HTR-8/SVneo (cell line): Measurements from ENCODE around the gene FSTL3.

Source experiments
- DNase-seq: peaks from one replicate; pipeline ENCODE4 v3.0.0; 2011; ENCODE audit warnings: low spot score, mixed read lengths; ENCODE audit not compliant: insufficient read length
- FAIRE-seq: peaks from 2 replicates; lab custom pipeline; 2011; peaks lifted over from hg19 to GRCh38; lab: Jason Lieb, UNC

Gene FSTL3

DNA sequence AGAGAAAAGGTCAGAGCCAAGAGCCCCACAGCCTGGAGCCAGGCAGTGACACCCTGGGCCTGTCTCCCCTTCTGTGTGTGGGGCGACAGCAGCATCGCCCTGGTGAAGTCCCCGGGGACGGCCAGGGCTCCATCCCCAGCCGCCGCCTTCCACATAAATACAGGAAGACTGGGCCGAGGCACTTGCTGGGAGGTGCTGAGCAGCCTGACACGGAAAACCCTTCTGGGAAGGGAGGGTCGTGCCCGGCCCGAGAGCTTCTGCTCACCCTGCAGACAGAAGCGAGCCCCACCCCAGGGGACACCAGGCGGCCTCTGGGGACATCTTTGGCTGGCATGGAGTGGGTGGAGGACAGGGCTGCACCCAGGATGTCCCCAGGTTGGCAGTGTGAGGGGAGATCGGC lies 31.4 kb upstream of the FSTL3 start:
- DNase-seq (no peak), FAIRE-seq (no peak)

- FAIRE-seq (no peak), DNase-seq (no peak)
Observed at GRCh38 chr19:645912-646778, 30.0 kb upstream of the FSTL3 start.

DNA sequence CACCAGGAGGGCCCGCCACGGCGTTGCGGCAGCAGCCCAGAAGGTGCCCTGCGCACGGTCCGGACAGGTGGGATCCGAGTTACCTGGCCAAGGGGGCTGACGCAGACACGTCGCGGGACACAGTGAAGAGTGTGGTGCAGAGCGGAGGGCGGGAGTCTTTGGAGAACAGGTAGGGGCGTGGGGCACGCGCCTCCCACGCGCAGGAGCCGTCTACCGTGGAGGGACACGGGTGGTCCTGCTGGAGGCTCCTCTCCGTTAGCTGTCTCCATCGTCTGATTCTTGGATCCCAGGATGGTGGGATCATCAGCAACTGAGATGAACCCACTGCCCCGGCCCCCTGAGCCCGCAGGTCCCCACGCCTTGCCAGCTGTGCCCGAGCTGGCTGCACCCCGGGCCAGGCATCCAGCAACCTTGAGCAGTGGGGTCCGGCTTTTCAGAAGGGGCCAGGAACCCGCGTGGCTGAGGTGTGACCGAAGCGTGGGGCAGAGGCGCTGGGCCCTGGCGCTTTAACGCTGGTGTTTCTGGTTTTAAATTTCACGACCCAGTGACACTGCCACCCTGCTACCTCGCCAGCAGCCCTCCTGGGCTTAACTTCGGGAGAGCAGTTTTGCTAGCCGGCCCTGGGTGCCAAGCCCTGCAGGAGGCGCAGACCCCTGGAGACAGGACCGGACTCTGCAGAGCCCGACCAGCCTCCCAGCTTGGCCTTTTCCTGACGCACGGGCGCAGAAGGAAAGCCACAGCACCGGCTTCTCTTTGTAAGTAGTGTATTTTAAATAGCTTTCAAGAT lies 29.2 kb upstream of the FSTL3 start:
- FAIRE-seq (no peak), DNase-seq (no peak)

DNA sequence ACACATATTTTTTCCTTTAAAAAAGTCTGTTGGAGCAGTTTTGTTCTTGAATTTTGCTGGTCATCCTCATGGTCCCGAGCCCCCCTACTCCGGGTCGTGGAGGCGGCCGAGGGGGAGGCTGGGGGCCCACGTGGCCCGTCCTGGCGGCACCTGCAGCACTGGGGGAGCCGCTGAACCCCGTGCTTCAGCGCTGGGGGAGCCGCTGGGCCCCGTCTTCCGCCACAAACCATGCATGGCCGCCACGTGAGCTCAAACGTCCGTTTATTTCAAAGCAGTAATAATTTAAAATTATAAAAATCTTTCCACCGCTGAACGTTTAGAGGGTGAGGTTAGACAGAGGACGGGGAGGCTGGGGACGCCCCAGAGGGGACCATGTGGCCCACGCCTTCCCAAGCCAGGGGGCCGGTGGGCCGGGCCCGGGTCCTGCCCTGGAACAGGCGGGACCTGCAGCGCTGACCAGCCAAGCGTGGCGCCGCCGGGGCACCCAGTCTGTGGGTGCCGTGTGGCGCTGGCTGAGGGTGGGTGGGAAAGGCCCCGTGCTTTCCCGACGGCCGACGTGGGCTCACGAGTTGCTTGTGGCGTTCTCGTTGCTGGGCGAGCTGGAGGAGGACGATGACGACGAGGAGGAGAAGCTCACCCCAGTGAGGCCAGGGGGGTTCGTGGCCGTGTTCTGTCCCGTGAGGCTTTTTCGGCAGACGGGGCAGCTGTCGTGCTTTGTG lies 28.5 kb upstream of the FSTL3 start:
- DNase-seq = no peak
- no peak for FAIRE-seq

- FAIRE-seq (no peak), DNase-seq (no peak)
Observed at GRCh38 chr19:648305-648704, 27.9 kb upstream of the FSTL3 start.

DNA sequence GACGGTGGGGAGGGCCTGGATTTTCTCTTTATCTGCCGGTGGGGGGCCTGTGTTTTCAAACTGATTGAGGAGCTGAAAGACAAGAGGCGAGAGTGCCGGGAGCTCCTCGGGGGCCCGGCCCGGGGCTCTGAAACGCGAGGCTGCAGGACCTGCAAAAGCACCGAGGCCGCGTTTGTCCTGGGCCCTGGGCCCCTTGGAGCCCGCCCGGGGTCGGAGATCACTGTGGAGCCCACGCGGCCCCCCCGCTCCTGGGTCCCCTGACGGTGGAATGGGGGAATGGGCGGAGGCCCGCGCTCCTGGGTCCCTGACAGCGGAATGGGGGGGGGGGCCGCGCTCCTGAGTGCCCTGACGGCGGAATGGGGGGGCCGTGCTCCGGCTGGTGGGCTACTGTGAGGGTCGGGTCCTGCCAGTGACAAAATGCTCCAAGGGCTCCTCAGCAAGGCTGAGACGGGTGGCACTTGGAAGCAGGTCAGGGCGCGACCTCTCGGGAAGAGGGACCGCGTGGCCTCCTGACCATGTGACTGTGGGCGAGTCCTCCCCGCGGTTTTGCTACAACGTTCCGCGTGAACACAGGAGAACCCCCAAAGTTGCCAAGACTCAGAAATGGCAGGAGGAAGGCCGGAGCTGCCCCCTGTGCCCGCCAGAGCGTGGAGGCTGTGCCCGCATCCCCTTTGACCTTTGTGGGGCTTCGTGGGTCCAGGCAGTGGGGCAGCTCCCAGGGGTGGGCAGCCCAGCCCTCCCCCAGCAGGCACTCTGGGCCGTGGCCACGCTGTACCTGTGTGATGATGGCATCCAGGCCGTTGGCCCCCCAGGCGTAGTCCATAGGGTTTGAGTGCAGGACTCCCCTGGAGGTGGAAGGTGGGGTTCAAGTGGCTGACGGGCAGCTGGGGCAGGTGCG lies 27.0 kb upstream of the FSTL3 start:
- FAIRE-seq (no peak), DNase-seq (no peak)

GRCh38 chr19:650121-650520 lies 26.1 kb upstream of the FSTL3 start:
- DNase-seq (no peak), FAIRE-seq (no peak)

- FAIRE-seq = no peak
Observed at GRCh38 chr19:651114-651818, 24.9 kb upstream of the FSTL3 start.

GRCh38 chr19:651991-652390 lies 24.2 kb upstream of the FSTL3 start:
- FAIRE-seq (no peak), DNase-seq (no peak)

More at GRCh38 chr19:651114-651818, 24.9 kb upstream of the FSTL3 start:
- DNase-seq = no peak

- no peak for FAIRE-seq
- no peak for DNase-seq
Observed at GRCh38 chr19:652467-653389, 23.5 kb upstream of the FSTL3 start.

DNA sequence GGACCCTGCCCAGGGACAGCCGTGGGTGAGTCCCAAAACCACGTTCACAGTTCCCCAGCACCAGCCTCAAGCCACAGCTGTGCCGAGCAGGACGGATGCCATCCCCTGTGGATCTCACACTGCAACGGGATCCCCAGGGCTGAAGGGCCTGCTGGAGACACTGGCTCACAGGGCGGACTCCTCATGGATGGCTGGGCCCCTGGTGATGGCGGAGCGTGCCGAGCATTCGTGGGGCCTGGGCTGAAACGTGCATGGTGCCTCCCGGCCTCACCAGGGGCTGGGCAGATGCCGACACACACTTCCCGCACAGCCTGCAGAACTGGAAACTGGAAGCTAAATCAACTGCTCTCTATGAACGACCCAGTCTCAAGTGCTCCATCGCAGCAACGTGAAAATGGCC lies 22.8 kb upstream of the FSTL3 start:
- FAIRE-seq = no peak

DNA sequence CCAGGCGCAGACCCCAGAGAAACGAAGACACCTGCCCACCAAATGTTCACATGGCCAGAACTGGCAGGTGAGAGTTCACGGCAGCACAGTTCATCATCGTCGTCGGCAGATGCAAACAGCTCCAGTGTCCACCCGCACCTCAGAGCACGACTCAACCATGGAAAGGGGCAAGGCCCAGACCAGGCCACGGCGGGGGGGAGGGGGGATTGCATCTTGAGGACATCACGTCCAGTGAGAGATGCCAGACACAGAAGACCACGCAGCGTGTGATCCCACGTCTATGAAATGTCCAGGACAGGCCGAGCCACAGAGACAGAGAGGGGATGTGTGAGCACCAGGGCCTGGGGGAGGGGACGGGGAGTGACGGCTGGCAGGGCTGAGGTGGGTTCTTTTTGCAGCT lies 20.5 kb upstream of the FSTL3 start:
- no peak for DNase-seq
- no peak for FAIRE-seq

More for the DNA sequence above, 22.8 kb upstream of the FSTL3 start:
- DNase-seq = no peak

- DNase-seq (no peak), FAIRE-seq (no peak)
Observed at GRCh38 chr19:656751-657559, 19.2 kb upstream of the FSTL3 start.

DNA sequence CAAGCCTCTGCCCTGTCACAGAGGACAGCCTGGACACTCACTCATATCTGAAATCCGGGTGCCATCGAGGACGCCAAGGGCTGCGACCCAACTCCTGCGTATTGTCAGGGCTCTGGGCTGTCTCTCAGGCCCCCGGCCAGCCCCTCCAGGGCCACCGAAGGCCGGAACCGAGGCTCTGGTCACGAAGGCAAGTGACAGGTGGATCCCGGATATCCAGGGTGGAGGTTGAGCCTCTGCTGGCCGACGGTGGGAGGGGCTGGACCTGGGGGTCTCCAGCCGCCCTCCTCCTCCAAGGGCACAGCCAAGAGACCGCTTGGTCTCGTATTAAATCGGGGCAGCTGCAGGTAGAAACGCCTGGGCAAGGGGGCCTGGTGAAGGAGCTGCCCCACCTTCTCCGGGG lies 18.6 kb upstream of the FSTL3 start:
- FAIRE-seq = no peak
- no peak for DNase-seq

DNA sequence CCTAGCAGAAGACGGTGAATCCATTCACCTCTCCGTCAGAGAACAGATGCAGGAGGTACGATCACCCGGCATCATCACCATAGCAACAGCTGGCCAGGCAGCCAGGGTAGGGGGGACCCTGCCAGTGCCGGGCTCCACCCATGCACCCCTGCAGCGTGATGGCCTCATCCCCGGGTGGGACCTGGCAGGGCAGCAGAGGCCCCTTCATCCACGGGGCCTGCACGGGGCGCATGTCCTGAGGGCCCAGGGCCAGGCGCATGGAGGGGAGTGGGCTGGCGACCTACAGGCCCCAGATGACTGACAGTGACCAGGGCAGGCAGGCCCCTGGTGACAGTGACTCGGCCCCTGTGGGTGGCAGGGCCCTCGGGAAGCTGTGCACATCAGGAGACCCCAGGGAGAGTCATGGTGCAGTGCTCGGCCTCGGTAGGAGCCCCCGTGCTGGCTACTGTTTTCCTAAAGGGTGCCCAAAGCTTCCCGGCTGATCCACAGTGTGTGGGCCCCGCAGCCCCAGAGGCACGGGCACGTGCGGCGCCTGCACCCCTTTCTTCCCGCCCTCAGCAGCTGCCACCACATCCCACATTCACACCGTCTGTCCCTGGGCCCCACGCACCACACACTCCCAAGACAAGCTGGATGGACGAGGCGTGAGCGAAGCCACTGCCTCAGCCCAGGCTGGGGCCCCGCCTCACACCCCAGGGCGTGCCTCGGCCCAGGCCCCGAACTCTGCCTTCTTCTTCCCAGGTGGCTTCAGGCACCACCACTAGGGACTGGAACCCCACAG lies 17.9 kb upstream of the FSTL3 start:
- FAIRE-seq (no peak), DNase-seq (no peak)
